ENCODE results near the gene PAOX.
"Not testable (repeated sequence)": the region's sequence is repeated elsewhere in the genome, so short reads cannot be mapped to it uniquely, and the experiment has no call there.

The PAOX gene

DNA sequence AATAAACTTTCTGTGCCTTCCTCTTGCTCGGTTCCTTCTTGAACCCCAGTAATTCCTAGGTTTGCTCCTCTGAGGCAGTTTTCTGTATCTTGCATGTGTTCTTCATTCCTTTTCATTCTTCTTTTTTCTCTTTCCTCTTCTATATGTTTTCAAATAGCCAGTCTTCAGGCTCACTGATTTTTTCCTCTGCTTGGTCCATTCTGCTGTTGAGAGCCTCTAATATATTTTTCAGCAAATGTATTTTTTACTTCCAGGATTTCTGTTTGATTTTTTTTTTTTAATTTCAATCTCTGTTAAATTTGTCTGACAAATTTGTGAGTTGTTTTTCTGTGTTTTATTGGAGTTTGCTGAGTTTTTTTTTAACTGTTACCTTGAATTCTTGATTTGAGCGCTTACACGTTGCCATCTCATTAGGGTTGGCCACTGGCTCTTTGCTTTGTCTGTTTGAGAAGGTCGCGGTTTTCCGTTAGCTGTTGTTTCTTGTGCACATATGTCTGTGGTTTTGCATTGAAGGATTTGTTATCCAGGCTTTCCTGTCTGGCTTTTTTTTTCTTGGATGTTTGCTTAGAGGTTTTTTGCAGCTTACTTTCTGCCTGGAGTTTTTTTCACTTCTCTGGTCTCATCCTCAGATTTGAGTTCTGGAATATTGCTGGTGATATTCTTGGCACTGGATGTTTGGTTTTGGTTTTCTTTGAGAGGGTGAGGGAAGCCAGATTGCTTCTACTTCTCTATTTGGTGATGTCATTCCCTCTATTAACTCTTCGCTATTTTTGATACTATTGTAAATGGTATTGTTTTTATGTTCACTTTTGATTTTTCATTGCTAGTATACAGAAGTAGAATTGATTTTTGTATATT lies 32.7 kb downstream of the PAOX start:
- DNase-seq = no peak

DNA sequence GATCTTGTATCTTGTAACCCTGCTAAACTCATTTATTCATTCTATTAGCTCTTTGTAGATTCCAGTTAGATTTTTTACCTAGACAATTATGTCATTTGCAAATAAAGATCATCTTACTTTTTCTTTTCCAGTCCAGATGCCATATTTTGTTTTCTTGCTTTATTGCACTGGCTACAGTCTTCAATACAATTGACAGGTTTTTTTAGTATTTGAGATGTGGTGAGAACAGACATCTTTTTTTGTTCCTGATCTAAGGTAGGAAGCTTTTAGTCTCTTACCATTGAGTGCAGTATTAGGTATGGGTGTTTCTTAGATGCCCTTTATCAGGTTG lies 33.3 kb downstream of the PAOX start:
- no peak for DNase-seq

DNA sequence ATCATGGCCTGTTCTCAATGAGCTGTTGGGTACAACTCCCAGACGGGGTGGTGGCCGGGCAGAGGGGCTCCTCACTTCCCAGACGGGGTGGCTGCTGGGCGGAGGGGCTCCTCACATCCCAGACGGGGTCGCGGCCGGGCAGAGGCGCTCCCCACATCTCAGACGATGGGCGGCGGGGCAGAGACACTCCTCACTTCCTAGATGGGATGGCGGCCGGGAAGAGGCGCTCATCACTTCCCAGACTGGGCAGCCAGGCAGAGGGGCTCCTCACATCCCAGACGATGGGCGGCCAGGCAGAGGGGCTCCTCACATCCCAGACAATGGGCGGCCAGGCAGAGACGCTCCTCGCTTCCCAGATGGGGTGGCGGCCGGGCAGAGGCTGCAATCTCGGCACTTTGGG lies 35.3 kb downstream of the PAOX start:
- DNase-seq = not testable (repeated sequence)

DNA sequence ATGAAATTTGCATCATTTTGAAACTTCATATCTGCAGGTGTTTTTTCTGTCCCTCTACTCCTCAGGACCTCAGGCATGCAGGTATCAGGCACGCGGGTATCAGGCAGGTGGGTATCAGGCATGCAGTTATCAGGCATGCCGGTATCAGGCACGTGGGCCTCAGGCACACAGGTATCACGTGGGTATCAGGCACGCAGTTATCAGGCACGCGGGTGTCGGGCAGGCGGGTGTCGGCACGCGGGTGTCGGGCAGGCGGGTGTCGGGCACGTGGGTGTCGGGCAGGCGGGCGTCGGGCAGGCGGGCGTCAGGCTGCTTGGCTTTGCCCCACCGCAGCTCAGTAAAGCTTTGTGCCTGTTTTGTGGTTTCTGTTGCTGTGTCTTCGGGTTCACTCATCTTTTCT lies 36.7 kb downstream of the PAOX start:
- no peak for DNase-seq

DNA sequence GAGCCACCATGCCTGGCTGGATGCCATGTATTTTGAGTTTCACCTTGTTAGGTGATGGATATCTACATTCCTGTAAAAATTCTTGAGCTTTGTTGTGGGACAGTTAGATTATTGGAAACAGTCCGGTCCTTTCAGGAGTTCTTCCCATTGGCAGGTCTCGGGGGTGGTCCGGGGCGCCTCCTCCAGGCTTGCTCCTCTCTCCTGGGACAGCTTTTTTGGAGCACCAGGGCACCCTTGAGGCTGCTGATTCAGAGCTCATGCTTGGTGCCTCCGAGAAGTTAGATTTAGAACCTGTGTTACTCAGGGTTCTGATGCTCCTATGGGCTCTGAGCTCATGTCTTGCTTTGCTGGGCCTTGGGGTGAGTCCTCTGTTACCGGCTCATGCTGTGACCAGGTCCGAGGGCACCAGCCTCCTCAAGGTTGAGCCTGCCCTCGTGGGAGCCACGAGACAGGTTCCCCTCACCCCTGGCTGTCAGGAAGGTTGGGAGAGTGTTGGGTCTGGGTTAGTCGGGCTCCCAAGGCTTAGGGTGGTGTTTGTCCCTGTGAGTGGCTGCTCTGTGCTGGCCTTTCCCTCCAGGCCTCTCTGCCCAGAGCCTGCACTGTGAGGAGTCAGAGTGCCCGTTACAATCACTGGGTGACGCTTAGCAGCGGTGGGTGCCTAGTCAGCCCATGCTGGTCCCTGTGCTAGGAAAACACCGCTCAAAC lies 39.4 kb downstream of the PAOX start:
- no peak for DNase-seq

DNA sequence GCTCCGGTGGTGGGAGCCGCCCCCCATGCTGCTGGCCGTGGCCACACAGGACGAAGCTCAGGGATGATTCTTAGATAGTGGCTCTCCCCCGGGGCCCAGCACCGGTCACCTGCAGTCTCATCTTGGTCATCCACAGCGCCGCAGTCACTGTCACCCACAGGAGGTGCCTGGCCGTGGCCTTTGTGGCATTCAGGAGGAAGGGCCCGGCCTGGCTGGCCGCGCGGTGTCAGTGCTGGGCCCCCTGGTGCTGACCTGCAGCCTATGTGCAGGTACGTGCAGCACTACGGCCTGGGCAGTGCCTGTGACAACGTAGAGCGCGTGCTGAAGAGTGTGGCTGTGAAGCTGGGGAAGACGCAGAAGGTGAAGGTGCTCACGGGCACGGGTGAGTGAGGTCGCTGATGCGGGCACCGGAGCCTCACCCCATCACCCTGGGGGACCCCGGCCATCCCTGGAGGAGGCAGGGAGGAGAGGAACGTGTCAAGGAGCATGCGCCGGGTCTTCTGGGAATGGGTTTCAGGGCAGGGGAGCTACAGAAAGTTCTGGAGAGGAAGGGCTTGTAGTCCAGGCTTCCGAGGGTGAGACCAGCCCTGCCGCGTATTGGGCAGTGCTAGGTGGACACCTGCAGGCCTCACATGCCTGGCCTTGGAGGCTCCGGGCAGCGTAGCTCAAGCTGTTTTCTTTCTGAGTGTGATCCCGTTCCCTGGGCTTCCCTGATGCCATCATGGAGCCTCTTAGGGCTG lies 40.3 kb downstream of the PAOX start:
- no peak for DNase-seq

DNA sequence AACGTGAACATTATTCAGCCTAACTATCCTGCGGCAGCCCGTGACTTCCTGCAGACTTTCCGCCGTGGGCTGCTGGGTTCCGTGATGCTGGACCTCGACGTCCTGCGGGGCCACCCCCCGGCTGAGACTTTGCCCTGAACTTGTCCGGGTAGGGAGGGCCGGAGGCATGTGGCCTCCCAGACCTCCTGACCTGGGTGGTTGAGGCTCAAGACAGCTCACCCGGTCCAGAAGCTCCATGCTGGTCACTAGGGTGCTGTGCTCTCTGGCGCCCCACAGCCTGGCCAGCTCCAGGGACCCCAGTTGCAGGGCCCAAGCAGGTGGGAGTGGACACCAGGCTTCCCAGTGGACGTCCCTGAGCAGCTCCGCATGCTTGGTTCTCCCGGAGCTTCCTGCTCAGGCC lies 41.0 kb downstream of the PAOX start:
- DNase-seq = no peak

DNA sequence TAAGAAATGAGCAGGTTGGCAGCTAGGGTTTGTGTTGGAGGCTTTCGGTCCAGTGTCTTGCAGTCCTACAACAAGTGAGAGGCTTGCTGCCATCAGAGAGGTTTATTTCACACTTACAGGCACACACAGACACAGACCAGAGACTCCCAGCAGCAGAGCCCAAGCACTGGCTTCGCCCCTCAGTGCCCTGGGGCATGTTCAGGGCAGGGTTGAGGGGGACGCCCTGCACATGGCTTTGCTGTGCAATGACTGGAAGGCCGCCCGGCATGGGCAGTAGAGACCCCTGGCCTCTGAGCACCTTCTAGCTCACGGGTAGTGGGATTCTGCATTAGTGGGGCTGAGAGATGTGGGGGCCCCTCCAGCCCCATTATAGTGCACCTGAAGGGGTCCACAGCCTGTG lies 41.5 kb downstream of the PAOX start:
- DNase-seq = no peak

DNA sequence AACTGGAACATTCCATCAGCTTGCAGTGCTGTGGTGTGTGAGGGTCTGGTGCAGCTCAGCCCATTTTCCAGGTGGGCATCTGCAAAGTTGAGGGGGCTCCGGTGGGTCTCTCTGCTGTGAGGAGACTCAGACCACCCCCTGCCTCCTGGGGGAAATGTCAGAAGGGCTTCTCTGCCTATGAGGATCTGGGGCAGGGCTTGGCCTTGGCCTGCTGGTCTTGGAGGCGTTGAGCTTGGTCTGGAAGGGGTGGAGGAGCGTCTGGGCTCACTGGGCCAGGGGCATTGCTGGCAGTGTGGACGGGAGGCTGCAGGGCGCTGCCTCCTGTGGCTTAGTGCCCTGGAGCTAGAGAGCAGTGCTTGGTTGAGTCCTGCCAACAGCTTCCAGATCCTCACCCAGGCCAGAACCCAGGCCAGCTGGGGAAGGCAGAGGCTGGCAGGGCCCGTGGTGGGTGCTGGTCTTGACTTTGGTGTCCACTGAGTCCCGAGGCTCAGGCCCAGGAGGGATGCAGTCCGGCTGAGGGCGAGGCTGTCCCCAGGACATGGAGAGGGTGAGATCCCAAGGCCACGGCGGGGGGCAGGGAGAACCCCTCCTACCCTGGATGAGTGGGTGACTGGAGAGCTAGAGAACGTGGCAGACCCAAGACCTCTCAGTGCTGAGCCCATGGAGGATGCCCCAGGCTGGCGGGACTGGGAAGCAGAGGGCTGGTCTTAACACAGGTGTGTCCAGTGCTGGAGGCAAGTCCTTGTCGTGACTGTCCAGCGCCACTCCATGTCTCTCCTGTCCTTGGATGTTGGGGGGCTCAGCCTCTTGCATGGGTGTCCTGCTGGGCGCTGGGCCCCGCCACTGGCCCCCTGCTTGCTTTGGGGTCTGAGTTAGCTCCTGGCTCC lies 42.5 kb downstream of the PAOX start:
- DNase-seq = no peak

DNA sequence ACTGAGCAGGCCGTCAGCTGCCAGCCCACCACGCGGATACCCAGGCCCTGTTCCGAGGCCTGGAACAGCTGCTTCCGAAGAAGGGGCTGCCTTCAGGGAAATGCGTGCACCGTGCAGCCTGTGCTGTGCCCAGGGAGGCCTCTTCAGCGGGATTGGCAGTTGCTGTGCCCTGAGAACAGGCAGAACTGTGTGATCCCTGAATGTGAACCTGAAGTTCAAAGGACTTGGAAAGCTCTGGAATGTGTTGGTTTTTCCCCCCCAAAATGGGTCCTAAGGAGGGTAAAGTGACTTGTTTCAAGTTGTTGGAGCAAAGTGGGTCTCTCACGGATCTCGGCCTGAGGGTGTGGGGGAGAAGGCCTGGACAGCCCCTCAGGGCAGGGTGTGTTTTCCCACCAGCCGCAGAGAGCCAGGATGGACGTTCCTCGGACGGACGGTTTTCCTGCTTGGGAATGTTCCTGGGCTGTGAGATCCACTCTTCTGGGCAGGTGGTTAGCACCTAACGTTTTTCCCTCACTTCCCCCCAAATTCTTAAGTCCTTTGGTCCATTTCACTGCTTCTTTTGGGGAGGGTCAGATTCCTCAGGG lies 43.3 kb downstream of the PAOX start:
- no peak for DNase-seq

DNA sequence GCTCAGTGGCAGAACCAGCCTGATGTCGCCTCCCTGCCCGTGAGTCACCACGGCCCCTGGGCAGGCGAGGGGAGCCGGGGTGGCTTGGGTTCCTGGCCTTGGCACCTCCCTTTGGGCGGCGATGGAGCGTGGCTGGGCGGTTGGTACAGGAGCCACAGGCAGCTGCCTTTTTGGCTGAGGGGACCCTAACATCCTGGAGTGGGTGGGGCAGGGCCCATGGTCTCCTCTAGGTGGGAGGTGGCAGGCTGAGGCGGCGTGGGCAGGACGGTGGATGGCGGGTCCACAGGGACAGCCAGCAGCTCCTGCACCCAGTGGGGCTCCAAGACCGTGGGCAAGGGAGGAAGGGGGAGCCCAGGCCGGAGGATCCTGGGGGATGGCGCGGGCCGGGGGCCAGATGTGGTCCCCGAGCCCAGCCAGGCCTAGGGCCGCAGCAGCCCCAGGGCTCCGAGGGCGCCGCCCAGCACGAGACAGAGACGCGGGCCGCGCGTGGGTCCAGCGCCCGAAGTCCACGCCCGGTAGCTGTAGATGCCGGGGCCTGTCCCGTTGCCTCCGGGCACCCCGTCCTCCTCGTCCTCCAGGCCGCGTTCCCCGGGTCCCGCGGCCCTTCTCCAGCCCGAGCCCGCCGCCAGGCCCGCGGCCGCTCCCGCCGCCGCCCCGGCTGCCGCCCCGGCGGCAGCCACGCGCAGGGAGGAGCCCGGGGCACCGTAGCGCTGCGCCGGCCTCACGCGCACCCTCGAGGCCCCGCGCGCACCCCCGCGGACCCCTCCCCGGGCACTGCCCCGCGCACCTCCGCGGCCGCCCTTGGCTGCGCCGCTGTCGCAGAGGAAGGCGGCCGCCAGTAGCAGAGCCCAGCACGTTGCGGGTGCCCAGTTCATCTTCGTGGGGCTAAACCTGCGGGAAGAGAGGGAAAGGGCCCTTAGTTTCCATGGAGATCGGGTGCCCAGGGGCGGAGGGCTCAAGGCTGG lies 44.0 kb downstream of the PAOX start:
- peak in 1 of 2 experiments; percentile 34 for DNase-seq

DNA sequence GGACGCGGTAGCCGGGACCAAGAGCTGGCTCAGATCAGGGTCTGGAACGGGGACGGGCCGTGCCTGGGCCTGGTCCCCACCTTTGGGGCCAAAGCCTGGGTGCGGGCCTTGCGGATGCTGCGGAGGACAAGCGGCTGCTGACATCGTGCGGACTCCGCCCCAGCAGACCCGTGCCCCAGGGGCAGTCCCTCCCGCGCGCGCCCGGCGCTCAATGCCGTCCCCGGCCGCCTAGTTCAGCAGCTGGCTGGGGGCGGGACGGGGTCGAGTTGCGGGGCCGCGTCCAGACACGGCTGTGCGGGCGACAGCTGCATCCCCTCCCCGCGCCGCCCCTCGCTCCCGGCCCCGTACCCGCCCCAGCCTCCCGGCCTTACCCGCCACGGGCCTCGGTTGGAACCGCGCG lies 45.0 kb downstream of the PAOX start:
- DNase-seq = not testable (repeated sequence)

DNA sequence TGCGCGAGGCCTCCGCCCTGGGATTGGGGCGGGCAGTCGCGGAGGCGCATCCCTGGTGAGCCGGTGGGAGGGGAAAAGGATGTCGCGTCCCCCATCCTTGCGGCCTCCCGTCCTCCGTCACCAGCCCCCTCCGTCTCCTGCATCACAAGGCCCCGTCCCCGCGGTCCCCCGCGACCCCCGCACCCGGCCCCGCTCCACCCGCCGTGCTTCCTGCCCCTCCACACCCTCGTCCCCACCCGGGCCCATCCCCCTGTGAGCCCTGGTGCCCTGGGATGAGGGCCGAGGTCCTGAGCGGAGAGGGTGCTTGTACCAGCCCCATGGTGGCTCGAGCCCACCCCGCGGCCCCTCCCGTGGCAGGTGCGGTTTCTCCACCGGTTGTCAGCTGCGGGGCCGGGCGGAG lies 45.5 kb downstream of the PAOX start, which contains the start of gene SPRN:
TSS of gene SPRN (minus strand) at position 25 of the 400 bp plus-strand sequence. CDS start 944 bp downstream, outside the sequence.
- DNase-seq = not testable (repeated sequence)

DNA sequence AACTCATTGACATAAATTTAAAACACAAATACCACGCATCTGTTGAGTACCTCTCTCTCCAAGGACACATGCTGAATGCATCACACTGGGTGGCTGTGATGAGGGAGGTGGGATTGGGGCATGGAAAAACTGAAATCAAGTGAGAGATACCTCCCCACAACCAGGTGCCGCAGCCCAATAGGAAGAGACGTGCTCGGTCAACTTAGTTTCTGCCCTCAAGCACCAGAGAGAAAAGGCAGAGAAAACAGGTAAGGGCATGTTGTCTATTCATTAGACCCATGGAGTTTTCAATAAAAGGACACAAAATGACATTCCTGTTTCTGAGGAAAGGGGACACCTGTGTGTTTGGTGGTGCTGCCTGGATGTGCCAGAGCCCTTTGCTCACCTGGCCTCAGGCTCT lies 50.5 kb downstream of the PAOX start:
- DNase-seq = not testable (repeated sequence)

DNA sequence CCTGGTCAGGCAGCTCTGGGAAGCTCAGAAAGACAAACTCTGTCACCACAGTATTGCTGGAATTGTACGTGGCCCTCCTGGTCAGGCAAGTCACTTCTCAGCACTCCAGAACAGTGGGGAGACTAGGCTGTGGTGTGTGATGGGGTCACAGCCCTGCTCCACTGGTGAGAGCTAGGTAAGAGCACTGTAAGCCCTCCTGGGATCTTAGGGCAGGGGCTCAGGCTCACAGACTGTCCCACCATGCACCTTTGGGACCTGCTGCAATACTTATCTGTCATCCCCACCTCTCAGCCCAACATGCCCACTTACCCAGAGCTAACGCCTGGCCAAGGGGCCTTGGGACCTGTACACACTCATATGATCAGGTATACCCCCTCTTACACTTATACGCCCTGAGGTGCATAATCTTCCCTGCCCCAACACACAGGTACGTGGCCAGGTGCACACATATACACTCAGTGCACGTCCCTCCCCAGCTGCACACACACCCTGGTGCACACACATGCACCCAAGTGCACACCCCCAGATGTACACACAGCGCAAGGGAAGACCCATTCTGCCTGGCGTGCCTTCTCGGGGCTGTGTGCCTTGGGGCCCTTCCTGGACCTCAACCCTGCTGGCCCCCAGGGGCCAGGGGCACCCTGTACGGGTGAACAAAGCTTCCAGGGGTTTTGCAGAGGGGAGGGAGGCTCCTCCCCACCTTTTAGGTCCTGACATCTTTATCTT lies 53.0 kb downstream of the PAOX start:
- DNase-seq = not testable (repeated sequence)

DNA sequence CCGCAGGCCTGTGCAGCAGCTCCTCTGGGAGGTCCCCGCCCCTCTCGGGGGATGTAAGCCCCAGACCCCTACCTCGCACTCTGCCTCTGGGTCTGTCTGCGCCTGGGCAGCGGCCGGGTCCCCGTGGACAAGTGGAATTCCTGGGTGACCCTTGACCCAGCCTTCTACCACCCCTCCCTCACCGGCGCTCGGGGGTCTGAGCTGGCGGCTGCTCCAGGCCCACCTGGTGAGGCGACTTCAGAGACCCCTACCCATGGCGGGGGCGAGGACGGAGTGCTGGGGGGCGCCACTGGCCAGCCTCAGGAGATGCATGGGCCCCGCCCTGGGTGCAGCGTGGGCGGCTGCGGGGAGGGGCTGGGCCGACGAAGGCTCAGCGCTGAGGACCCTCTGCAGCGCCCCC lies 53.7 kb downstream of the PAOX start:
- not testable (repeated sequence) for DNase-seq

DNA sequence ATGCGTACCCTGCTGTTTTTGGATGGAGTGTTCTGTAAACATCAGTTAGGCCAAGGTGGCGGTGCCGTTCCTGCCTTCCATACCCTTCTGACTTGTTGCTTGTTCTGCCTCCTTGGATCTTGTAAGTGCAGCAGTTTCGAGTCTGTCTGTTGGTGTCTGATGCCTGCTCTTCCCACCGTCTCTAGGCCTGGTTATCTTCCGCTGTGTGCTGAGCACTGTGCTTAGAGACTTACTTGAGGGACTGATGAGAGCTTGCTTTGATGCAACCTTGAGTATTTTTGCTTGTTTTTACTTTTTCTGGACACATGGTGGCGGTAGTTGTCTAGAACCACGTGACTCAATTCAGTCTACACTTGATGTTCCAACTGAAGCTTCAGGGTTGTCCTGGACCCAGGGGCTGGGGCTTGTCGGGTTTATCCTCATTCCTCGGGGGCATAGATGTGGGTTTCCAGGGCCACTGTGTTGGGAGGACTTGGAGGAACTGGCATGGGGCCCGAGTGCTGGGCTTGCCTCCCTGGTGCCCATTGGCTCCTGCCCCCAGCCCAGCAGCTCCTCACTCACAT lies 59.7 kb downstream of the PAOX start:
- DNase-seq = peak in 1 of 2 experiments; percentile 38

DNA sequence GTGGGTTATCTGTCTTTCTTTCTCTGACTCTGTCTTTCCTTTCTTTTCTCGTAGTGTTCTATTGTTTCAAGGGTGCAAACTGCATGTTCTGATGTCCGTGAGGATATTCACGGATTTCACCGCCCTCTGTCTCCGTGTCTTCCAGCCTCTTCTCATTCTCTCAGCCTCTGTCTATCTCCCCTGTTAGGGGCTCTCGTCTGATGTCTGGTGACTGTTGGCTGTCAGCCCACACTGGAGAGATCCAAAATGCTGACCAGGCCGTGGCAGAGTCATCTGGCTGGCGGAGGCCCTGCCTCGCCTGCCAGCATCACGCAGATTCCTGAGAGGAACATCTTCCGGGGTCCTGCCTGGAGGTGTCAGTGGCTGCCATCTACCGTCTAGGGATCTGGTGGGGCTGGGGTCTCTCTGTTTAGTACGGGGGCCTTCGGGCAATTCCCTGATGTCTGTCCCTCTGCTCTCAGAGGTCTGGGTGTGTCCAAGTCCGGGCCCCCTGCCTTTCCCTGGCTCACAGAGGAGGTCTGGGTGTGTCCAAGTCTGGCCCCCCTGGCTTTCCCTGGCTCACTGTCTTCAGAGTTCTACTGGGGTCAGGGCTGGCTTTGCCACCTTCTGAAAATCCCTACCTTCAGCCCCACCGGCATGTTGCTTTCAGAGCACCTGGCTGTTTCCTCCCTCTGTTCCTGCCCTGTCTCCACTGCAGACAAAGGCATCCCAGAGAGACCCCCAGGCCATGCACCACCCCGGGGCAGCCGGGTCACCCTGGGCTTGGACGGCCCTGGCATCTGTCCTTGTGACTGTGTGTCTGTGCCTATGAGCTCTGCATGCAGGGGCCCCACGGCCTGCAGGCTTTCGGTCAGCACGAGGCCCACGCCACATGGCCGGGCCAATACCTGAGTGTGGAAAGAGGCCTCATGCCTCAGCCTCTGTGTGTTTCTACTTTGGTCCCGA lies 60.7 kb downstream of the PAOX start:
- DNase-seq = peak in 1 of 2 experiments; percentile 10
